Osteoblast (primary cell): Measurements from ENCODE around the gene SLX9. TPM values are rescaled to one million over a fixed set of nuclear protein-coding genes. Genes with fewer than 3 reads are reported as not detected.

Source experiments
- DNase-seq: peaks from one replicate; pipeline ENCODE4 v3.0.0; 2011; ENCODE audit warnings: low spot score, mixed read lengths; ENCODE audit not compliant: insufficient read length; ENCODE audit errors: missing footprints
- H2AFZ ChIP-seq: 2 replicates; pipeline ENCODE4 v1.6.0; 2011; ENCODE audit warnings: mild to moderate bottlenecking, low read length
- H3K27ac ChIP-seq: 2 replicates; pipeline ENCODE4 v1.5.1; 2011; ENCODE audit warnings: mild to moderate bottlenecking, low read depth, low read length, moderate library complexity
- H3K27me3 ChIP-seq: 2 replicates; pipeline ENCODE4 v1.6.0; 2012; ENCODE audit warnings: mild to moderate bottlenecking, control low read depth, inconsistent platforms, low read length, moderate library complexity; ENCODE audit not compliant: insufficient read depth
- H3K36me3 ChIP-seq: 2 replicates; pipeline ENCODE4 v1.5.1; 2011; ENCODE audit warnings: mild to moderate bottlenecking, low read length, control low read depth, moderate library complexity; ENCODE audit not compliant: insufficient read depth
- H3K4me1 ChIP-seq: 2 replicates; pipeline ENCODE4 v1.5.1; 2011; ENCODE audit warnings: mild to moderate bottlenecking, low read length, control low read depth, moderate library complexity; ENCODE audit not compliant: insufficient read depth
- H3K4me2 ChIP-seq: 2 replicates; pipeline ENCODE4 v1.6.0; 2011; ENCODE audit warnings: mild to moderate bottlenecking, low read length; ENCODE audit not compliant: insufficient read depth
- H3K4me3 ChIP-seq: fragments of 200-600 bp; sonication (generic); 3 replicates; pipeline ENCODE4 v1.5.1; 2012; ENCODE audit warnings: mild to moderate bottlenecking, low read length, inconsistent platforms; ENCODE audit not compliant: insufficient read depth
- H3K79me2 ChIP-seq: 2 replicates; pipeline ENCODE4 v1.6.0; 2012; ENCODE audit warnings: mild to moderate bottlenecking, low read length, control low read depth, inconsistent platforms; ENCODE audit not compliant: insufficient read depth
- H3K9me3 ChIP-seq: 2 replicates; pipeline ENCODE4 v1.5.1; 2011; ENCODE audit warnings: low read depth, low read length, control low read depth
- H4K20me1 ChIP-seq: 2 replicates; pipeline ENCODE4 v1.6.0; 2012; ENCODE audit warnings: mild to moderate bottlenecking, low read length, control low read depth; ENCODE audit not compliant: insufficient read depth
- total RNA-seq: library from RNA; depleted of rRNA; stranded (reverse); fragments of >200 nt; gene quantifications from 2 replicates; pipeline ENCODE4 v1.2.3, GENCODE V29; 2012
- TF ChIP-seq, protein P1 (sequence below): IDR thresholded peaks from 2 replicates; pipeline ENCODE4 v1.5.1; 2011; ENCODE audit warnings: mild to moderate bottlenecking, low read depth, low read length, moderate library complexity; ENCODE audit errors: extremely low read depth

The SLX9 gene
- total RNA-seq, 1 donor: 9.4 TPM

DNA sequence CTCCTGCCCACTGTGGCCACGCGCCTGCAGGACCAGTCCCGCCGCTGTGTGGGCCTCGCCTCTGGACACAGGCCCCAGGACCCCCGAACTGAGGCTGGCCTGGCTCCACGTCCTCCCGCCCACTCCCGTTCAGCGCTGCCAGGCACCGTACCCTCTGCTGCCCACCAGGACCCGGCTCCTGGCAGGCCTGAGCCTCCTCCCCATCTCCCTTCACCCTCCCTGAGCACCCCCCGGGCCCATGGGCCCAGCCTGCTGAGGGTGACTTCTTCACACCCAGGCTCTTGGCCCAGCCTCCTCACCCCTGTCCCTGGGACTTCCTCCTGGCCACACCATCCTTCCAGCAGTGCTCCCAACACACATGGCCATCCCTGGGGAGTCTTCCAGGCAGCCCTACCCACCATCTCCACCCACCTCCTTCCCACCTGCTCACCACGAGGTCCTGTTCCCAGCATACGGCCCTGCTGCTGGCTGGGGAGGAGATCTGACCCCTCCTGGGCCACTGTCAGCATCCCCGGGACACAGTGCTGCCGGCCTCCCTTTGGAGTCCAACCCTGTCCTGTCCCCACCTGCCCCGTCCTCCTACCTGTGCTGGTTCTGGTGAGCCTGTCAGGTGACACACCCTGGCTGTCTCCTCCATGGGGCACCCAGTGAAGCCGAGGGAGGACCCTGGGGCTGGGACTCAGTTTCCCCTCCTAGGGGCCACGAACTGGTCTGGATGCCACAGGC lies 53.7 kb downstream of the SLX9 start:
- TF ChIP-seq, protein P1, sequence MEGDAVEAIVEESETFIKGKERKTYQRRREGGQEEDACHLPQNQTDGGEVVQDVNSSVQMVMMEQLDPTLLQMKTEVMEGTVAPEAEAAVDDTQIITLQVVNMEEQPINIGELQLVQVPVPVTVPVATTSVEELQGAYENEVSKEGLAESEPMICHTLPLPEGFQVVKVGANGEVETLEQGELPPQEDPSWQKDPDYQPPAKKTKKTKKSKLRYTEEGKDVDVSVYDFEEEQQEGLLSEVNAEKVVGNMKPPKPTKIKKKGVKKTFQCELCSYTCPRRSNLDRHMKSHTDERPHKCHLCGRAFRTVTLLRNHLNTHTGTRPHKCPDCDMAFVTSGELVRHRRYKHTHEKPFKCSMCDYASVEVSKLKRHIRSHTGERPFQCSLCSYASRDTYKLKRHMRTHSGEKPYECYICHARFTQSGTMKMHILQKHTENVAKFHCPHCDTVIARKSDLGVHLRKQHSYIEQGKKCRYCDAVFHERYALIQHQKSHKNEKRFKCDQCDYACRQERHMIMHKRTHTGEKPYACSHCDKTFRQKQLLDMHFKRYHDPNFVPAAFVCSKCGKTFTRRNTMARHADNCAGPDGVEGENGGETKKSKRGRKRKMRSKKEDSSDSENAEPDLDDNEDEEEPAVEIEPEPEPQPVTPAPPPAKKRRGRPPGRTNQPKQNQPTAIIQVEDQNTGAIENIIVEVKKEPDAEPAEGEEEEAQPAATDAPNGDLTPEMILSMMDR: no peak
- Histone ChIP-seq H3K4me3 (no peak overlapping the region), H4K20me1 (no peaks in the 10 kb centered on the region), H3K27ac (no peak overlapping the region), H3K4me2 (no peak overlapping the region), H3K27me3 (no peaks in the 10 kb centered on the region), H3K4me1 (no peaks in the 10 kb centered on the region), H3K79me2 (no peaks in the 10 kb centered on the region), H2AFZ (no peak overlapping the region), H3K9me3 (no peaks in the 10 kb centered on the region), H3K36me3 (no peaks in the 10 kb centered on the region)
- no peak for DNase-seq

DNA sequence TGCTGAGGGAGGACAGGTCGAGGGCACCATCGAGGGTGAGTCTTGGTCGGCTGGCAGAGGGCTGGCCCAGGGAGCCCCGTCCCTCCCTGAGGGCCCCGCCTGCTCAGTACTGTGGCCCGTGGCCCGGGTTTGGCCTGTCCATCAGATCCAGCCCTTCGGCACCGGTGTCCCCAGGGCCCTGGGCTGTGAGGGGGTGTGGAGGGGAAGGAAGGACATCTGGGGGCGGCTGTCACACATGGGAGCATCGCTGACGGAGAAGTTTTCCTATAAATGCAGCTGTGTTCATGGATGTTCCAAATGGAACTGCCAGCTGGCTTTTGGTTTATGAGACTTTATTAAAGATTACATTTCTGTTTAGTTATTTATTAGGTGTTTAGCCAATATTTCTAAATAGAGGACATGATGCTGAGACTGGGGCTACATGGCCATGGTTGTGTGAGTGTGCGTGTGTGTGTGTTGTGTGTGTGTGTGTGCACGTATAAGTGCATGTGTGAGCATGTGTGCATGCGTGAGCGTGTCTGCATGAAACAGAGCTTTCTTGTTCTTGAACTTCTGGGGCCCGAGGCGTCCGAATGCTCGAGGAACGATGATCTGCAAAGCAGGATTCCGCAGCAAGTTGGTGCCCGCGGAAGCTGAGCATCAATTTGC lies 54.3 kb downstream of the SLX9 start:
- Histone ChIP-seq H3K4me3 (no peak overlapping the region), H4K20me1 (no peaks in the 10 kb centered on the region), H3K4me1 (no peaks in the 10 kb centered on the region), H3K27me3 (no peaks in the 10 kb centered on the region), H2AFZ (no peak overlapping the region), H3K36me3 (no peaks in the 10 kb centered on the region), H3K27ac (no peak overlapping the region), H3K4me2 (no peak overlapping the region), H3K9me3 (no peaks in the 10 kb centered on the region), H3K79me2 (no peaks in the 10 kb centered on the region)
- no peak for DNase-seq
- TF ChIP-seq, protein P1: no peak

DNA sequence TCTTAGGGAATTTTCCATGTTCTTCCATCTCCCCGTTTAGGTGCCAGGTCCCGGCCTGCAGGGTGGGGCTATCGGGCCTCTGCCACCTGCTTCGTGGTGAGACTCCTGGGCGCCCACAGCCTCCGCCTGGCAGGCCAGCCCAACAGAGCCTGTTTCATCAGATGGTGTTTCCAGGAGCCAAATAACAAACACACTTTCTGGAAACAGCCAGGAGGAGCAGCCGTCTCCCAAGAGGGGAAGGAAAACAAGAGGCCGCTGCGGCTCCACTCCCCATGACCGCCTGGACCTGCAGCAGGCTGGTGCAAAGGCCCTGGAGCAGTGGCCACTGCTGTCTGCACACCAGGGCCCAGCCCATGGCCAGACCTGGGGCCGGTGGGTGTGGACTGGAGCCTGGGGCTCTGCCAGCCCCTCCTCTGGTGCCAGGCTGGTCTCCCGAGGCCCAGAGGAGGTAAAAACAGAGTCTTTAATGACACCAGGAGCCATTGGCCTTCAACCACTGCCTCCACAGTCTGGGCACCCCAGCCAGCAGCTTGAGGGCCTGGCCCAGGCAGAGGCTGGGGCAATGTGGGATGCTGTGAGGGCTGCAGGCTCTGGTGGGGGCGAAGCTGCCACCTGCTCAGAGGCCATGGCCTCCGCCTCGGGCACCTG lies 55.0 kb downstream of the SLX9 start:
- Histone ChIP-seq H4K20me1 (no peaks in the 10 kb centered on the region), H3K36me3 (no peaks in the 10 kb centered on the region), H3K4me3 (no peak overlapping the region), H3K27ac (no peak overlapping the region), H3K4me1 (no peaks in the 10 kb centered on the region), H3K79me2 (no peaks in the 10 kb centered on the region), H2AFZ (no peak overlapping the region), H3K9me3 (no peaks in the 10 kb centered on the region), H3K27me3 (no peaks in the 10 kb centered on the region), H3K4me2 (no peak overlapping the region)
- TF ChIP-seq, protein P1: no peak
- no peak for DNase-seq

DNA sequence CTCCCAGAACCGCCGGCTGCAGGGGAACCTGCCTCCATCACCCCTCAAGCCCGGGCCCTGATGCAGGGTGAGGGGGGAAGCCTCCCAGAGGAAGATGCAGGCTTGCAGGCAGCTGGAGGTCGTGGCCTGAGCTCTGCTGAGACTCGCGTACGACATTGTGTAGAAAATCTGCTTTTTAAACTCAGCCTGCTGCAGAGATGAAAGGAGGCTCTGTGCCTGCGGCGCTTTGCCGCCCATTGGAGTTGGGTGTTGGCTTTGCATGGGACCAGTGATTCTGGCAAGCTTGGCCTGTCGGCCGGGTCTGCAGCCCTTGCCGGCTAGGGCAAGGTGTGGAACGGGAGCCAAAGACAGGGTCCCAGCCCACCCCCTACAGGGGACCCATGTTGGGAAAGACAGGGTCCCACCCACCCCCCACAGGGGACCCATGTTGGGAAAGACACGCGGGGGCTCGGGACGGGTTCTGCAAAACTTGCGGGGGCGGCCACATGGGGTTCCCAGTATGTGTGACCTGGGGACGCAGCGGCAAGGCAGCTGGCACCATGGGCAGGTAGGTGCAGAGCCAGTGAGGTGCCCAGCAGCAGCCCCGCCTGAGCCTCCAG lies 55.6 kb downstream of the SLX9 start:
- no peaks in the 10 kb centered on the region for H4K20me1 ChIP-seq
- no peaks in the 10 kb centered on the region for H3K27me3 ChIP-seq
- no peaks in the 10 kb centered on the region for H3K79me2 ChIP-seq
- H3K36me3 ChIP-seq: no peaks in the 10 kb centered on the region
- no peak overlapping the region for H2AFZ ChIP-seq
- no peaks in the 10 kb centered on the region for H3K4me1 ChIP-seq
- H3K9me3 ChIP-seq: no peaks in the 10 kb centered on the region
- no peak overlapping the region for H3K4me3 ChIP-seq
- no peak overlapping the region for H3K4me2 ChIP-seq
- H3K27ac ChIP-seq: no peak overlapping the region
- DNase-seq: no peak
- TF ChIP-seq, protein P1: no peak
